NCI-H524 treated with DMSO at 0.1 percent for 48 hours (cell line): Measurements from ENCODE around the gene GATA6.
"Not testable (repeated sequence)": the region's sequence is repeated elsewhere in the genome, so short reads cannot be mapped to it uniquely, and the experiment has no call there.

Source experiments
- DNase-seq: peaks from one replicate; lab custom pipeline; 2025; lab: John Stamatoyannopoulos, UW

GATA6 gene

GRCh38 chr18:22182884-22183697 lies 13.7 kb downstream of the GATA6 start:
- DNase-seq = no peak

GRCh38 chr18:22183698-22184170 lies 14.3 kb downstream of the GATA6 start:
- DNase-seq = no peak

GRCh38 chr18:22184573-22184972 lies 15.2 kb downstream of the GATA6 start:
- not testable (repeated sequence) for DNase-seq

GRCh38 chr18:22185273-22185672 lies 15.9 kb downstream of the GATA6 start:
- DNase-seq = no peak

GRCh38 chr18:22185771-22186386 lies 16.5 kb downstream of the GATA6 start:
- DNase-seq = no peak

GRCh38 chr18:22186484-22186971 lies 17.1 kb downstream of the GATA6 start:
- DNase-seq = no peak

- no peak for DNase-seq
Measured at GRCh38 chr18:22188559-22189267, 19.3 kb downstream of the GATA6 start.

- no peak for DNase-seq
Measured at GRCh38 chr18:22189449-22190166, 20.2 kb downstream of the GATA6 start.

GRCh38 chr18:22191346-22191695 lies 21.9 kb downstream of the GATA6 start:
- no peak for DNase-seq

- no peak for DNase-seq
Measured at GRCh38 chr18:22191923-22192322, 22.5 kb downstream of the GATA6 start.

- DNase-seq = no peak
Measured at GRCh38 chr18:22193466-22193865, 24.1 kb downstream of the GATA6 start.

- no peak for DNase-seq
Measured at GRCh38 chr18:22194151-22194598, 24.8 kb downstream of the GATA6 start.

GRCh38 chr18:22195052-22195451 lies 25.7 kb downstream of the GATA6 start:
- no peak for DNase-seq

GRCh38 chr18:22196943-22197342 lies 27.6 kb downstream of the GATA6 start:
- not testable (repeated sequence) for DNase-seq

- no peak for DNase-seq
Measured at GRCh38 chr18:22197668-22198067, 28.3 kb downstream of the GATA6 start.

GRCh38 chr18:22198163-22198562 lies 28.8 kb downstream of the GATA6 start:
- DNase-seq = no peak

- no peak for DNase-seq
Measured at GRCh38 chr18:22199005-22199404, 29.6 kb downstream of the GATA6 start.

- no peak for DNase-seq
Measured at GRCh38 chr18:22200611-22201225, 31.3 kb downstream of the GATA6 start.

- no peak for DNase-seq
Measured at GRCh38 chr18:22203035-22203434, 33.6 kb downstream of the GATA6 start.

GRCh38 chr18:22203536-22204213 lies 34.3 kb downstream of the GATA6 start:
- DNase-seq = no peak

- DNase-seq = no peak
Measured at GRCh38 chr18:22204214-22204536, 34.8 kb downstream of the GATA6 start.
